Lower lobe of right lung (tissue), 2 donors: ENCODE measurements around the gene HECTD1. TPM values are rescaled to one million over a fixed set of nuclear protein-coding genes. Genes with fewer than 3 reads are reported as not detected.

Experiments
- ATAC-seq, 2 donors: fragments of 200-7000 bp; cut with Tn5 transposase; one replicate each; pipeline ENCODE4 v1.9.1; 2020 to 2022; ENCODE audit warnings: mild to moderate bottlenecking in 2 of 2, moderate library complexity in 2 of 2
- DNase-seq: peaks from one replicate; pipeline ENCODE4 v3.0.0-alpha.2; 2020
- H3K27ac ChIP-seq: fragments of 200-600 bp; one replicate; pipeline ENCODE4 v1.8.0; 2022
- H3K27me3 ChIP-seq: fragments of 200-600 bp; one replicate; pipeline ENCODE4 v1.8.0; 2022; ENCODE audit warnings: low read depth
- H3K36me3 ChIP-seq: fragments of 200-600 bp; one replicate; pipeline ENCODE4 v1.8.0; 2022; ENCODE audit warnings: mild to moderate bottlenecking
- H3K4me1 ChIP-seq: fragments of 200-600 bp; one replicate; pipeline ENCODE4 v1.8.0; 2022
- H3K4me3 ChIP-seq: fragments of 200-600 bp; one replicate; pipeline ENCODE4 v1.8.0; 2022; ENCODE audit warnings: mild to moderate bottlenecking
- H3K9me3 ChIP-seq: fragments of 200-600 bp; one replicate; pipeline ENCODE4 v1.8.0; 2022
- CTCF ChIP-seq: fragments of 200-600 bp; IDR thresholded peaks from one replicate; pipeline ENCODE4 v1.8.0; 2022; ENCODE audit warnings: antibody characterized with exemption, mild to moderate bottlenecking
- intact Hi-C: fragments of 100-400 bp; cut with DNase I; formaldehyde crosslinking; loops from one replicate; pipeline ENCODE4 v1.11.0; 2022
- total RNA-seq: library from RNA; stranded (reverse); fragmentation: NEBNext Ultra II Directional; extraction: Animal tissue kit (Norgen Biotek cat#: 25700); gene quantifications from one replicate; pipeline ENCODE4 v1.2.1, GENCODE V29; 2021
- donor health status: DM: no; HTN: yes; CAD: no; lungs with severe emphysema.

HECTD1 gene
- total RNA-seq, 1 donor from 2014 or later, result 166 TPM

GRCh38 chr14:31154956-31155355 lies 52.6 kb downstream of the HECTD1 start:
- intact Hi-C loops, result no loop called here
- H3K27me3 ChIP-seq, result no peaks in the 10 kb centered on the region
- peaks cover 98% of the 10 kb centered on the region for H3K36me3 ChIP-seq
- no peaks in the 10 kb centered on the region for H3K4me1 ChIP-seq
- no peak for TF ChIP-seq CTCF
- H3K27ac ChIP-seq, result no peak overlapping the region
- H3K4me3 ChIP-seq, result no peak overlapping the region
- ATAC-seq, result no peak
- DNase-seq, result no peak
- H3K9me3 ChIP-seq, result no peaks in the 10 kb centered on the region

- no peak for TF ChIP-seq CTCF
- Histone ChIP-seq H3K27me3 (no peaks in the 10 kb centered on the region), H3K4me3 (no peak overlapping the region), H3K9me3 (no peaks in the 10 kb centered on the region), H3K4me1 (no peaks in the 10 kb centered on the region), H3K36me3 (peaks cover 99% of the 10 kb centered on the region), H3K27ac (no peak overlapping the region)
- DNase-seq (no peak), ATAC-seq (no peak)
- intact Hi-C loops, result no loop called here
These were observed 65.0 kb downstream of the HECTD1 start for GRCh38 chr14:31142455-31143087.

GRCh38 chr14:31139301-31139847 lies 68.2 kb downstream of the HECTD1 start:
- Histone ChIP-seq H3K36me3 (peaks cover 98% of the 10 kb centered on the region), H3K4me1 (no peaks in the 10 kb centered on the region), H3K27ac (no peak overlapping the region), H3K4me3 (no peak overlapping the region), H3K9me3 (no peaks in the 10 kb centered on the region), H3K27me3 (no peaks in the 10 kb centered on the region)
- DNase-seq (no peak), ATAC-seq (no peak)
- intact Hi-C loops, result no loop called here
- no peak for TF ChIP-seq CTCF

GRCh38 chr14:31138301-31138700 lies 69.3 kb downstream of the HECTD1 start:
- no peaks in the 10 kb centered on the region for H3K4me1 ChIP-seq
- H3K27ac ChIP-seq, result no peak overlapping the region
- no peaks in the 10 kb centered on the region for H3K9me3 ChIP-seq
- intact Hi-C loops, result no loop called here
- peaks cover 96% of the 10 kb centered on the region for H3K36me3 ChIP-seq
- ATAC-seq, result no peak
- DNase-seq, result no peak
- no peaks in the 10 kb centered on the region for H3K27me3 ChIP-seq
- H3K4me3 ChIP-seq, result no peak overlapping the region
- no peak for TF ChIP-seq CTCF

GRCh38 chr14:31137214-31137889 lies 70.2 kb downstream of the HECTD1 start:
- intact Hi-C loops, result no loop called here
- H3K4me1 ChIP-seq, result no peaks in the 10 kb centered on the region
- no peak for ATAC-seq

More at GRCh38 chr14:31137214-31137889, 70.2 kb downstream of the HECTD1 start:
- H3K27me3 ChIP-seq, result no peaks in the 10 kb centered on the region
- H3K36me3 ChIP-seq, result peaks cover 96% of the 10 kb centered on the region
- TF ChIP-seq CTCF, result no peak
- H3K27ac ChIP-seq, result no peak overlapping the region
- H3K4me3 ChIP-seq, result no peak overlapping the region
- no peaks in the 10 kb centered on the region for H3K9me3 ChIP-seq
- DNase-seq, result no peak
